ENCODE data around the gene CPT1C.

CPT1C gene

GRCh38 chr19:49662011-49662410 is 28.9 kb upstream of the CPT1C start:
- H3K36me3 ChIP-seq (ENCODE audit: control insufficient read depth, insufficient read depth, low read length) = peaks cover 58% of the 10 kb centered on the region
- no peak overlapping the region for H3K4me3 ChIP-seq (ENCODE audit: extremely low read depth, insufficient read depth, low read length, poor library complexity, severe bottlenecking)
- H3K27ac ChIP-seq (ENCODE audit: low read depth, low read length, severe bottlenecking) = no peak overlapping the region
- H3K4me1 ChIP-seq (ENCODE audit: control insufficient read depth, insufficient read depth, low read length, poor library complexity, severe bottlenecking) = peaks cover 14% of the 10 kb centered on the region
- 96 to 99% methylated on average over 14 of the region's 16 CpGs for WGBS, 2 experiments (ENCODE audit: insufficient coverage in 2 of 2)
- H3K9me3 ChIP-seq (ENCODE audit: control insufficient read depth, low read length) = peaks cover 7% of the 10 kb centered on the region

- peaks cover 7% of the 10 kb centered on the region for H3K9me3 ChIP-seq (ENCODE audit: control insufficient read depth, low read length)
- no peak overlapping the region for H3K4me3 ChIP-seq (ENCODE audit: extremely low read depth, insufficient read depth, low read length, poor library complexity, severe bottlenecking)
- peaks cover 17% of the 10 kb centered on the region for H3K4me1 ChIP-seq (ENCODE audit: control insufficient read depth, insufficient read depth, low read length, poor library complexity, severe bottlenecking)
- WGBS, 2 experiments (ENCODE audit: insufficient coverage in 2 of 2) = 94 to 98% methylated on average over 9 to 10 of the region's 12 CpGs
- H3K27ac ChIP-seq (ENCODE audit: low read depth, low read length, severe bottlenecking) = no peak overlapping the region
- peaks cover 57% of the 10 kb centered on the region for H3K36me3 ChIP-seq (ENCODE audit: control insufficient read depth, insufficient read depth, low read length)
Measured at GRCh38 chr19:49663224-49663623, 27.7 kb upstream of the CPT1C start.

DNA sequence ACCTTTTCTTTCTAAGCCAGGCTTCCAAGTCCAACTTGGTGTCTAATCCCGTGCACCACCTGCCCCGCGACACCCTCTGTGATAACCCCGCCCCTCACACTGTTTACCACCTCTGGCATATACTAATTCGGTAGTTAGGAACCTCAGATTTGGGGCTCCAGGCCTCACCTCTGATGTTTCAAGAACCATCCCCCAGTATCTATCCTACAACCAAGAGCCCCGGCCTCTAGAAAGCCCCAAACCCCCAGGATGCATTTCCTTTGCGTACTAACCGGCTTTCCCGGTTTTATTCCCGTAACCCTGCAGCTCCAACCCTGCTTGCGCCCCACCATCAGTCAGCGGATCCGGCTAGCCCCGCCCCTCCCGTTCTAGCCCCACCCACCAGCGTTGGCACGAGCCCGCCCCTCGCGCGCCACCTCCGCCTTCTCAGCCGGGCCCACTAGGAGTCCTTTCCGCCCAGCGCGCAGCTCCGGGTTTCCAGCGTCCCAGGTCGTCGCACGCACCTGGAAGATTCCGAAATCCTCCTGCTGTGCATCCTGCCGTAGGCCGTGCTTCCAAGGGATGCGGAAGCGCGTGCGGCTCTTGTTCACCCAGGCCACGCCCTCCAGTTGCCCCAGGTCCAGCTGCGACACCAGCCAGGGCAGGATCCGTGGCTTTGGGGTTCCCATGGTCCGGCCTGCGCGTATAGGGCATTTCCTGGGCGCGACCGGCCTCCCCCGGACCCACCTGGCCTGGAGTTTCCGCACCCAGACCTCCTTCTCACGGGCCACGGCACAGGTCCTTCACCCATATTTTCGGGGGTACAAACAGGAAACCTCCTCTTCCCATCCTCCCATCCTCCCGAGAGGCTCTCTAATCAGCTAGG is 26.5 kb upstream of the CPT1C start:
- 1 to 2% methylated on average over 43 to 53 of the region's 53 CpGs for WGBS, 2 experiments (ENCODE audit: insufficient coverage in 2 of 2)
- Histone ChIP-seq H3K36me3 (ENCODE audit: control insufficient read depth, insufficient read depth, low read length) (peaks cover 56% of the 10 kb centered on the region), H3K27ac (ENCODE audit: low read depth, low read length, severe bottlenecking) (peak overlapping the region; percentile 77), H3K4me3 (ENCODE audit: extremely low read depth, insufficient read depth, low read length, poor library complexity, severe bottlenecking) (peak overlapping the region; percentile 81), H3K4me1 (ENCODE audit: control insufficient read depth, insufficient read depth, low read length, poor library complexity, severe bottlenecking) (peaks cover 17% of the 10 kb centered on the region), H3K9me3 (ENCODE audit: control insufficient read depth, low read length) (peaks cover 4% of the 10 kb centered on the region)

GRCh38 chr19:49665036-49665350 is 25.9 kb upstream of the CPT1C start:
- Histone ChIP-seq H3K36me3 (ENCODE audit: control insufficient read depth, insufficient read depth, low read length) (peaks cover 56% of the 10 kb centered on the region), H3K27ac (ENCODE audit: low read depth, low read length, severe bottlenecking) (peak overlapping the region; percentile 77), H3K4me3 (ENCODE audit: extremely low read depth, insufficient read depth, low read length, poor library complexity, severe bottlenecking) (peak overlapping the region; percentile 81), H3K9me3 (ENCODE audit: control insufficient read depth, low read length) (peaks cover 3% of the 10 kb centered on the region), H3K4me1 (ENCODE audit: control insufficient read depth, insufficient read depth, low read length, poor library complexity, severe bottlenecking) (peaks cover 17% of the 10 kb centered on the region)
- WGBS, 2 experiments (ENCODE audit: insufficient coverage in 2 of 2) = 0% methylated on average over 6 to 7 of the region's 7 CpGs

- no peaks in the 10 kb centered on the region for H3K9me3 ChIP-seq (ENCODE audit: control insufficient read depth, low read length)
- H3K4me1 ChIP-seq (ENCODE audit: control insufficient read depth, insufficient read depth, low read length, poor library complexity, severe bottlenecking) = peaks cover 17% of the 10 kb centered on the region
- H3K4me3 ChIP-seq (ENCODE audit: extremely low read depth, insufficient read depth, low read length, poor library complexity, severe bottlenecking) = peak within 1 kb of the TSS; percentile 81
- peak within 1 kb of the TSS; percentile 77 for H3K27ac ChIP-seq (ENCODE audit: low read depth, low read length, severe bottlenecking)
- H3K36me3 ChIP-seq (ENCODE audit: control insufficient read depth, insufficient read depth, low read length) = peaks cover 56% of the 10 kb centered on the region
- WGBS, 2 experiments (ENCODE audit: insufficient coverage in 2 of 2) = 0% methylated on average over 39 to 42 of the region's 50 CpGs
Measured at GRCh38 chr19:49665351-49666119, 25.4 kb upstream of the CPT1C start, which contains the start of the genes BCL2L12 and IRF3. Gene BCL2L12, plus strand, starts transcription at chr19:49665933. Its CDS starts 760 bp downstream, at chr19:49666693. Gene IRF3, minus strand, starts transcription at chr19:49665857. Its CDS starts 1,019 bp downstream, at chr19:49664838.

DNA sequence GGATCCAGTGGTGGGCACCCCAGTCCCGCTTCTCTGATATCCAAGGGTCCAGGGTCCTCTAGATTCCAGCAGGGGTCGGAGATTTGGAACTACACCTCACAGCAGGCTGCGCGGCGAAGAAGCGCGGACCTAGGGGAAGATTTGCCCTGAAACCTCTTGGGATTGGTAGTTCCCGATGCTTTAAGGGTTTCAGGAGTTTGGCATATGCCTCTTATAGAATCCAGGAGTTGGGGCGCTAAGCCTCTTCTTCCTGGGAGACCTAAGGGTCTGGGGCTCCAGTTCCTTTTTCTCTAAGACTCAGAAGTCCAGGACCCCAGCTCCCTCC is 24.8 kb upstream of the CPT1C start:
- H3K4me3 ChIP-seq (ENCODE audit: extremely low read depth, insufficient read depth, low read length, poor library complexity, severe bottlenecking) = peak overlapping the region; percentile 81
- H3K9me3 ChIP-seq (ENCODE audit: control insufficient read depth, low read length) = no peaks in the 10 kb centered on the region
- peak overlapping the region; percentile 45 for H3K27ac ChIP-seq (ENCODE audit: low read depth, low read length, severe bottlenecking)
- WGBS, 2 experiments (ENCODE audit: insufficient coverage in 2 of 2) = 0 to 1% methylated on average over 7 to 9 of the region's 9 CpGs
- peaks cover 17% of the 10 kb centered on the region for H3K4me1 ChIP-seq (ENCODE audit: control insufficient read depth, insufficient read depth, low read length, poor library complexity, severe bottlenecking)
- peaks cover 56% of the 10 kb centered on the region for H3K36me3 ChIP-seq (ENCODE audit: control insufficient read depth, insufficient read depth, low read length)

GRCh38 chr19:49667473-49667872 is 23.4 kb upstream of the CPT1C start:
- WGBS, 2 experiments (ENCODE audit: insufficient coverage in 2 of 2) = 89 to 91% methylated on average over 2 of the region's 2 CpGs
- peaks cover 17% of the 10 kb centered on the region for H3K4me1 ChIP-seq (ENCODE audit: control insufficient read depth, insufficient read depth, low read length, poor library complexity, severe bottlenecking)
- H3K4me3 ChIP-seq (ENCODE audit: extremely low read depth, insufficient read depth, low read length, poor library complexity, severe bottlenecking) = no peak overlapping the region
- H3K27ac ChIP-seq (ENCODE audit: low read depth, low read length, severe bottlenecking) = no peak overlapping the region
- no peaks in the 10 kb centered on the region for H3K9me3 ChIP-seq (ENCODE audit: control insufficient read depth, low read length)
- H3K36me3 ChIP-seq (ENCODE audit: control insufficient read depth, insufficient read depth, low read length) = peaks cover 46% of the 10 kb centered on the region

DNA sequence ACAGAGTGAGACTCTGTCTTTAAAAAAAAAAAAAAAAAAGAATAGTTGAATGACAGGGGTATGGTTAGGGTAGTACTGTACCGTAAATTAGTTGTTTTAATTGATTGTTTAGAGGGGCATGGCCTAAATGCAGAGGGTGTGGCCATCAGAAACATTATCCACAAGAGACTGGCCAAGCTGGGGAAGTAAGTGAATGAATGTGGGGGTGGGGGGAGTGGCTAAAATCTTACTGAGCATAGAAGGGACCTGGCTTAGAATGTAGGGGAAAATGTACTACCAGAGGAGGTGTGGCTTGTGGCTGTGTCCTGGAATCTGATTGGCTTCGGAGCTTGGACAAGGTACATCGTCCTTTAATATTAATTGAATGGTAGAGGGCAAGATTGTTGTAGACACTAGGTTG is 21.4 kb upstream of the CPT1C start:
- H3K9me3 ChIP-seq (ENCODE audit: control insufficient read depth, low read length) = no peaks in the 10 kb centered on the region
- H3K36me3 ChIP-seq (ENCODE audit: control insufficient read depth, insufficient read depth, low read length) = peaks cover 57% of the 10 kb centered on the region
- no peak overlapping the region for H3K27ac ChIP-seq (ENCODE audit: low read depth, low read length, severe bottlenecking)
- 100% methylated on average over 2 to 3 of the region's 3 CpGs for WGBS, 2 experiments (ENCODE audit: insufficient coverage in 2 of 2)
- H3K4me3 ChIP-seq (ENCODE audit: extremely low read depth, insufficient read depth, low read length, poor library complexity, severe bottlenecking) = no peak overlapping the region
- peaks cover 12% of the 10 kb centered on the region for H3K4me1 ChIP-seq (ENCODE audit: control insufficient read depth, insufficient read depth, low read length, poor library complexity, severe bottlenecking)

DNA sequence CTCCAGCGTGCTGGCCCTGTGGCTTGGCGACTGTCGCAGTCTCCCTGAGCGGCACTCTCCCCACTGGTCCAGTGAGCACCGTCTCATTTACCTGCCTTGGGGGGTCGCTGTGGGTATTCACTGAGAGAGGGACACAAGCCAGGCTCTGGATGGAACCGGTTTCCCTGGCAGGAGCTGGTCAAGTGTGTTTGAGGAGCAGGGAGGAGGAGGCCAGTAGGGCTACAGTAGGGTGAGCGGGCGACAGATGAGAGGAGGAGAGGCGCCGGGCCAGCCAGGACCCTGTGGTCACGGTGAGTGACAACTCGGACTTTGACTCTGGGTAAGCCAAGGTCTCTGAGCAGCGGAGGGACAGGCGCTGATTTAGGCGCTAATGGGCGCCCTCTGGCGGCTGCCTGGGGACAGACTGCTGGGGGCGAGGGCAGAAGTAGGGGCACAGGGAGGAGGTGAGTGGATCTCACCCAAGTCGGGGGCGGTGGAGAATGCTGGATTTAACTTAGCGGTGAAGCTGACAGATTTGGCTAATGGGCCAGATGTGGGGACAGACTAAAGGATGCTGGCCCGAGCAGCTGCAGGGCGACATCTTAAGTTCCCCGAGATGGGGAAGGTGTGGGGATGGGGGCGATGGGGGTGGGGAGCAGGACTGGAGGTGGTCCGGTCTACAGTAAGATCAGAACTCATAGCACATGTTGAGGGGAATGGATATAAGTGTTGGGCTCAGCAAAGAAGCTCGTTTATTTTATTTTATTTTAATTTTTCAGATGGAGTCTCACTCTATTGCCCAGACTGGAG is 18.6 kb upstream of the CPT1C start:
- no peaks in the 10 kb centered on the region for H3K9me3 ChIP-seq (ENCODE audit: control insufficient read depth, low read length)
- WGBS, 2 experiments (ENCODE audit: insufficient coverage in 2 of 2) = 30 to 34% methylated on average over 22 to 26 of the region's 28 CpGs
- H3K27ac ChIP-seq (ENCODE audit: low read depth, low read length, severe bottlenecking) = peak overlapping the region; percentile 66
- peaks cover 52% of the 10 kb centered on the region for H3K36me3 ChIP-seq (ENCODE audit: control insufficient read depth, insufficient read depth, low read length)
- H3K4me1 ChIP-seq (ENCODE audit: control insufficient read depth, insufficient read depth, low read length, poor library complexity, severe bottlenecking) = peaks cover 2% of the 10 kb centered on the region
- H3K4me3 ChIP-seq (ENCODE audit: extremely low read depth, insufficient read depth, low read length, poor library complexity, severe bottlenecking) = peak overlapping the region; percentile 5

DNA sequence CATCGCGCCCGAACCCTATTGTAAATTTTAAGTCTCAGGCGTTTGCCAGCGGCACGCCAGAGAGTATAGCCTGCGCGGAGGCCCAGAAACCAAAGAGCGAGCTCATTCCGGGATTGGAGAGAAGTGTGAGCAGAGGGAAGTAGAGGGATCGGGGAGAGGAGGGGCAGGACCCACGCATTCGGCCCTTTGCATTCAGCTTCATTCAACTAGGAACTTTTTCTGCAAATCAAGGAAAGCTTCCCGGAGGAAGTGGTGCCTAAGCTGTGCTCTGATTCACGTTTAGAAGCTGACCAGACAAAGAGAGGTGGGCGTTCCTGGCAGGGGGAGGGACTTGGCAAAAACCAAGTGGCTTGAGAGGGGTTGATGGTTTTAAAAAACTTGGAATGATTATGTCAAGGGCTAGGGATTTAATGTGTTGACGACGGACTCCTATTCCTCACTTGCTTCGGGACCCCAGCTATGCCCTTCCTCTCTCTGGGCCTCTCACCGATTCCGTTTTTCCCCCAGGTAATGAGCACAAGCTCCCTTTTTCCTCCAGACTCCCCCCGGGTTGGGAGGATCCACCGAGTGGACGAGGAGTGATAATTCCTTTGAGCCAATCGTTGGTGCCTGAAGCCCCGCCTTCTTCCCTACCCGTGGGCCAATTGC is 14.7 kb upstream of the CPT1C start:
- peaks cover 26% of the 10 kb centered on the region for H3K36me3 ChIP-seq (ENCODE audit: control insufficient read depth, insufficient read depth, low read length)
- peak overlapping the region; percentile 94 for H3K4me3 ChIP-seq (ENCODE audit: extremely low read depth, insufficient read depth, low read length, poor library complexity, severe bottlenecking)
- no peaks in the 10 kb centered on the region for H3K9me3 ChIP-seq (ENCODE audit: control insufficient read depth, low read length)
- WGBS, 2 experiments (ENCODE audit: insufficient coverage in 2 of 2) = 0% methylated on average over 17 to 22 of the region's 27 CpGs
- peak overlapping the region; percentile 97 for H3K27ac ChIP-seq (ENCODE audit: low read depth, low read length, severe bottlenecking)
- peaks cover 15% of the 10 kb centered on the region for H3K4me1 ChIP-seq (ENCODE audit: control insufficient read depth, insufficient read depth, low read length, poor library complexity, severe bottlenecking)
